Adrenal gland (tissue), 12 donors: ENCODE measurements around the gene TBC1D24. TPM values are rescaled to one million over a fixed set of nuclear protein-coding genes. Genes with fewer than 3 reads are reported as not detected.

Experiments used
- DNase-seq, 7 donors: peaks; one replicate each; pipeline ENCODE4 v3.0.0-alpha.2; 2019 to 2020
- H3K27ac ChIP-seq, 5 donors: fragments of 200-600 bp; sonication (generic) in 4 of 5; 1 replicate in 3 of 5; 2 replicates in 2 of 5; pipeline versions ENCODE4 v1.5.1 to v1.8.0; 2016 to 2020; ENCODE audit warnings: mild to moderate bottlenecking in 1 of 5
- H3K27me3 ChIP-seq: fragments of 200-600 bp; 2 replicates; pipeline ENCODE4 v1.8.0; 2021
- H3K36me3 ChIP-seq, 2 donors: fragments of 200-600 bp; replicated peaks in 1 of 2; 1 replicate in 1 of 2; 2 replicates in 1 of 2; pipeline versions ENCODE4 v1.5.1 to v1.8.0; 2018 to 2022
- H3K4me1 ChIP-seq, 2 donors: fragments of 200-600 bp; replicated peaks in 1 of 2; 1 replicate in 1 of 2; 2 replicates in 1 of 2; pipeline versions ENCODE4 v1.5.1 to v1.8.0; 2018 to 2021
- H3K4me3 ChIP-seq, 4 donors: fragments of 200-600 bp; sonication (generic) in 3 of 4; one replicate each; pipeline ENCODE4 v1.5.1; 2016 to 2018
- H3K9me3 ChIP-seq, 3 donors: fragments of 200-600 bp; sonication (generic) in 1 of 3; replicated peaks in 1 of 3; 1 replicate in 2 of 3; 2 replicates in 1 of 3; pipeline versions ENCODE4 v1.5.1 to v1.8.0; 2016 to 2021
- POLR2A ChIP-seq, 2 donors: fragments of 450-650 bp; IDR thresholded peaks; one replicate each; pipeline ENCODE4 v1.6.1; 2017; ENCODE audit warnings: antibody characterized with exemption in 2 of 2, mild to moderate bottlenecking in 2 of 2, moderate library complexity in 1 of 2
- WGBS, 4 donors: extraction: QIAGEN DNeasy Blood & Tissue Kit in 2 of 4; methylation state at CpG; one replicate each; pipeline versions ENCODE4 v1.1.5 to v1.1.7; 2013 to 2017; 5-methylcytosine and 5-hydroxymethylcytosine counted together
- intact Hi-C, 2 donors: fragments of 100-400 bp; cut with DNase I; formaldehyde crosslinking; loops; one replicate each; pipeline versions ENCODE4 v1.14.1 to v1.15.0; 2022 to 2023
- polyA plus RNA-seq, 3 donors: library from polyadenylated mRNA; stranded (reverse); fragments of 200-250 nt in 2 of 3; fragments of 350-450 nt in 1 of 3; fragmentation: Illumina TruSeq in 1 of 3; extraction: RNeasy Lipid Tissue Mini Kit (QIAGEN cat#74804) in 1 of 3; gene quantifications; one replicate each; pipeline ENCODE4 v1.2.3, GENCODE V29; 2013 to 2014
- total RNA-seq, 9 donors: library from RNA; depleted of rRNA in 4 of 9; stranded (reverse); fragments of >200 nt in 4 of 9; fragments of 120-200 nt in 1 of 9; fragmentation: NEBNext Ultra II Directional in 1 of 9; extraction: Animal tissue kit (Norgen Biotek cat#: 25700) in 1 of 9; gene quantifications; one replicate each; pipeline versions ENCODE4 v1.1.0 to v1.2.4, GENCODE V29; 2013 to 2023
- TF ChIP-seq, protein P1 (sequence below), 6 experiments: fragments of 450-650 bp in 4 of 6; fragments of 200-600 bp in 2 of 6; sonication (generic) in 1 of 6; IDR thresholded peaks; 1 replicate in 5 of 6; 2 replicates in 1 of 6; pipeline versions ENCODE4 v1.5.1 to v1.8.0; 2016 to 2021; ENCODE audit warnings: antibody characterized with exemption in 6 of 6, mild to moderate bottlenecking in 2 of 6, moderate library complexity in 1 of 6
- donor health status: healthy with polysubstance abuse.
- donor health status: Bipolar disorder and iron deficiency.
- donor health status: DM: yes; HTN: yes; CAD: no.
- donor health status: DM: no; HTN: no; CAD: no.
- donor health status: DM: no; HTN: no; CAD: no.
- donor health status: DM: yes; HTN: yes; CAD: no.

TBC1D24 gene
- total and polyA plus RNA-seq, 12 donors: 3.9 to 18.5 (median 13.9) TPM

DNA sequence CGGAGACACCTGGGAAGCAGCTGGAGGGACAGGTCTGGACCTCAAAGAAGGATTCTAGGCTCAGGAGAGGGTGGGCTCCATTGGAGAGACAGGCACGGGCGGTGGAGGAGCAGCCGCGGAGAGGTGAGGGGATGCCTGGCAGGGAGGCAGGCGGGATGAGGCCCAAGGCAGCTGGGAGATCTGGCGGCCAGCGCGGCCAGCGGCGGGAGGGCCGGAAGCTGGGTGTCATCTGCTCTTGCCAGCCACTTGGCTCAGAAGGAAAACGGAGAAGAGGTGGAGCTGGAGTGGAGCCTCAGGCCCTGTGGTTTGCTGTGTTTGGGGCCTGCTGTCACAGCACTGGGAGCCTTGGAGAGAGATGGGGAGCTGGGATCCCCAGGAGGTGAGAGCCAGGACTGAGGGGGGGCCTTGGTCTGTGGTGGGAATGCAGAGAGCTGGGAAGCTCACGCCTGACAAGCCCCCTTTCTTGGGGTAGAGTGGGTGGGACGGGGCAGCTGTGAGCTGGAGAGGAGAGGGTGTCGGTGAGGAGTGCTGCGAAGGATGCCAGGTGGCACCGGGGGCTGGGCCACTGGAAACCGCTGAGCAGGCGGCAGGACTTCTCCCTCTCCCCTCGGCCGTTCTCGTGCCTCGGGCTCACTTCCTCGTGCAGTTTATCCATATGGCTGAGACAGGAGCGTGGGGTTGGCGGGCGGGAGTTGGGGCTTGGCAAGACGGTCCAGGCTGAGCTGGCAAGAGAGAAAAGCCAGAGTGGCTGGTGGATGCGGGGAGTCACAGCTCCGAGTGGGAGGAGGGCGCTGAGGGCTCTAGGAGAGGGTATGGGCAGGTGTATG lies 8.0 kb downstream of the TBC1D24 start:
- TF ChIP-seq, protein P1, sequence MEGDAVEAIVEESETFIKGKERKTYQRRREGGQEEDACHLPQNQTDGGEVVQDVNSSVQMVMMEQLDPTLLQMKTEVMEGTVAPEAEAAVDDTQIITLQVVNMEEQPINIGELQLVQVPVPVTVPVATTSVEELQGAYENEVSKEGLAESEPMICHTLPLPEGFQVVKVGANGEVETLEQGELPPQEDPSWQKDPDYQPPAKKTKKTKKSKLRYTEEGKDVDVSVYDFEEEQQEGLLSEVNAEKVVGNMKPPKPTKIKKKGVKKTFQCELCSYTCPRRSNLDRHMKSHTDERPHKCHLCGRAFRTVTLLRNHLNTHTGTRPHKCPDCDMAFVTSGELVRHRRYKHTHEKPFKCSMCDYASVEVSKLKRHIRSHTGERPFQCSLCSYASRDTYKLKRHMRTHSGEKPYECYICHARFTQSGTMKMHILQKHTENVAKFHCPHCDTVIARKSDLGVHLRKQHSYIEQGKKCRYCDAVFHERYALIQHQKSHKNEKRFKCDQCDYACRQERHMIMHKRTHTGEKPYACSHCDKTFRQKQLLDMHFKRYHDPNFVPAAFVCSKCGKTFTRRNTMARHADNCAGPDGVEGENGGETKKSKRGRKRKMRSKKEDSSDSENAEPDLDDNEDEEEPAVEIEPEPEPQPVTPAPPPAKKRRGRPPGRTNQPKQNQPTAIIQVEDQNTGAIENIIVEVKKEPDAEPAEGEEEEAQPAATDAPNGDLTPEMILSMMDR (IDR thresholded peaks at IDR 0.05): no peak
- no peak for TF ChIP-seq POLR2A (IDR thresholded peaks at IDR 0.05)
- Histone ChIP-seq H3K27ac (peak overlapping the region in 2 of 5 donors; percentile 47 to 65), H3K36me3 (no peaks in the 10 kb centered on the region), H3K9me3 (no peaks in the 10 kb centered on the region), H3K4me3 (no peak overlapping the region), H3K27me3 (no peaks in the 10 kb centered on the region), H3K4me1 (no peaks in the 10 kb centered on the region)
- peak in 1 of 7 donors; percentile 74 for DNase-seq
- 60 to 71% (median 67%) methylated on average over 31 to 32 of the region's 32 CpGs for WGBS, 4 donors
- intact Hi-C loops: no loop called here

DNA sequence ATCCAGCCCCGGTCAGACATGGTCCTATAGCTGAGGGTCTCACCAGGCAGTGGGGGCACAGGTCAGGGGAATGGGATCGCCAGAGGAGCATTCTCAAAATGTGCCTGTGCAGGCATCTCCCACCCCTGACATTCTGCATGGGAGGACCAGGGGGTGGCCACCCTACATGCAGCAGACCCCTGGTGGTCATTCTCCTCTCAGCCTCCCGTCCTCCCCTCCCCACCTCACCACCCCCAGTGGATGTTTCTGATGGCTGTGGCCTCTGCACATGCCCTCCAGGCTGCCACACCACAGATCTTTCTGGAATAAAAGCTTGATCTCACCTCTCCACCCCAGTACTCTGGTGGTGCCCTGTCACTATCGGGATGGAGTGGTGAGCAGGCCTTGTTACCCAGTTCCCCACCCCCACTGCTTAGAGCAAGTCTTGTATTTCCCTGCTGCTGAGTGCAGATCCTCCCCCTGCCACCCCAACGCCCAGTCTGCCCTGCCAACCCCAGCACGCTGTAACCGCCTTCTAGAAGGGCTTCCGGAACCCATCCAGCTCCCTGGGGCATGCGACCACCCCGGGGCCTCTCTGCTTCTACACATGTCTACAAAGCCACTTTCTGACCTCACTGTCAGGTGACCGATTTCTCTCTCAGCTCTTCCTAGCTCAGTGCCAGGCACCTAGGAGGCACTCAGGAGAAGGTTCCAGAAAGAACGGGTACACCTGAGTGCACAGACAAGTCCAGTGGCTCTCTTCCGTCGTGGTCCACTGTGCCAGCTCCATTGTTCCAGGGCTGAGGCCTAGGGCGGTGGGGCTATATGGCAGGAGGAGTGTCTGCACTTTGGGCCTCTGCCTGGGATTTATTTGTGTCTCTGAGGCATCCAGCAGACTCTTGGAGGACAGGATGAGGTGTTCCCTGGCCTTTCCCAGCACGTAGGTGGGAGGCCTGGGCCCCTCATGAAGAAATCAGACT lies 9.3 kb downstream of the TBC1D24 start:
- H3K9me3 ChIP-seq: no peaks in the 10 kb centered on the region
- intact Hi-C loops: no loop called here

DNA sequence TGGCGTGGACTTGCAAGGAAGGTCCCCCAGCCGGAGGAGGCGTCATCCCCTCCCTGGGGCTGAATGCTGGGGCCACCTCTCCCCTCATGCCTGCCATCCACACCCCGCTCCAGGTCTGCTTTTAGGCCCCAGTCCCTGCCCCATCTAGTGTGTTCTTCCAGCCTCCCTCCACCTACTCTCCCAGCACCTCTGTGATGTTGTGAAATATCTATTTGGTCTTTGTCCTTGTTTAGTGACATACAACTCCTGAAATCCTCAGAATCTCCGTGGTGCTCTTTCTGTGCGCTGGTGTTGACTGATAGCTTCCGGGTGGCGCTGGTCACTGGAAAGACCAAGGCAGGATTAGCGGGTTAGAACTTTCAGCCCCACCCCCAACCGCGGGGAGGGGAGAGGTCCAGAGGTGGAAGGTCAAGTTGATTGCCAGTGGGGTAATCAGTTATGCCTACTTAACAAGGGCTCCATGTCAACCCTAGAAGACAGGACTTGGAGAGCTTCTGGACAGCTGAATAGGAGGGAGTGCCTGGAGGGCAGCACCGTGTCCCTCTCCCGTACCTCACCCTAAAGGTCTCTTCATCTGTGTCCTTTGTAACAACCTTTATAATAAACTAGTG lies 10.1 kb downstream of the TBC1D24 start:
- DNase-seq: no peak
- no peaks in the 10 kb centered on the region for H3K27me3 ChIP-seq
- intact Hi-C loops: no loop called here
- no peak overlapping the region for H3K27ac ChIP-seq
- no peaks in the 10 kb centered on the region for H3K4me1 ChIP-seq
- no peaks in the 10 kb centered on the region for H3K9me3 ChIP-seq
- no peak overlapping the region for H3K4me3 ChIP-seq
- TF ChIP-seq, protein P1 (IDR thresholded peaks at IDR 0.05): no peak
- TF ChIP-seq POLR2A (IDR thresholded peaks at IDR 0.05): no peak
- 75 to 85% (median 84%) methylated on average over 7 to 13 of the region's 13 CpGs for WGBS, 4 donors
- no peaks in the 10 kb centered on the region for H3K36me3 ChIP-seq

More for the DNA sequence above, 9.3 kb downstream of the TBC1D24 start:
- 90 to 96% (median 92%) methylated on average over 13 to 16 of the region's 16 CpGs for WGBS, 4 donors
- H3K27me3 ChIP-seq: no peaks in the 10 kb centered on the region
- no peaks in the 10 kb centered on the region for H3K4me1 ChIP-seq
- H3K4me3 ChIP-seq: no peak overlapping the region
- no peaks in the 10 kb centered on the region for H3K36me3 ChIP-seq
- no peak for DNase-seq
- peak overlapping the region in 1 of 5 donors; percentile 65 for H3K27ac ChIP-seq
- no peak for TF ChIP-seq POLR2A (IDR thresholded peaks at IDR 0.05)
- TF ChIP-seq, protein P1 (IDR thresholded peaks at IDR 0.05): no peak
